ENCODE measurements around the gene AAGAB.
A peak's percentile ranks its signal among the peaks of the same experiment; 100 is the strongest.
"Not testable (repeated sequence)": the region's sequence is repeated elsewhere in the genome, so short reads cannot be mapped to it uniquely, and the experiment has no call there.

Gene AAGAB

DNA sequence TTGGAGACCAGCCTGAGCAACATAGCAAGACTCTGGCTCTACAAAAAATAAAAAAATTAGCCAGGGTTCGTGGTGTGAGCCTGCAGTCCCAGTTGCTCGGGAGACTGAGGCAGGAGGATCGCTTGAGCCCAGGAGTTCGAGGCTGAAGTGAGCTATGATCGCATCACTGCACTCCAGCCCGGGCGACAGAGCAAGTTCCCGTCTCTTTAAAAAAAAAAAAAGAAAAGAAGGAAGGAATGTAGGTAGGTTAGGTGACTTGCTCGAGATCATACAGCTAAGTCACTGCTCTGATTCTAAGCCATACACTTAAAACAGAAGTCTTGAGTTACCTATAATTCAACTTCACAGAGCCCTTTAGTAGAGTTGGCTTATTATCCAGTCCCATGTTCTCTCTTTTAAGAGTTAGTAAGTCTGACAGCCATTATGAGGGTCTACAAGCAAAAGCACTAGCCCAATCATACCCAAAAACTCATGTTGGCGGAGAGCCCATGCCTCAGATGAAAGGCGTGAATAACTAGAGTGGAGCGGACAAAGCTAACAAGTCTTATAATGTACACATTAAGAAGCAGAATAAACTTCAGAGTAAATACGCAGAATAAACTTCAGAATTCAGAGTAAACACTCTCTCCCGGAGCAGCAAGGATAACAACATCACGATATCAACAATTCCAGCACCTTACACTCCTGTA, 768 bp downstream of the AAGAB start:
- peak; percentile 43 for DNase-seq (ENCODE audit: low read depth)

DNA sequence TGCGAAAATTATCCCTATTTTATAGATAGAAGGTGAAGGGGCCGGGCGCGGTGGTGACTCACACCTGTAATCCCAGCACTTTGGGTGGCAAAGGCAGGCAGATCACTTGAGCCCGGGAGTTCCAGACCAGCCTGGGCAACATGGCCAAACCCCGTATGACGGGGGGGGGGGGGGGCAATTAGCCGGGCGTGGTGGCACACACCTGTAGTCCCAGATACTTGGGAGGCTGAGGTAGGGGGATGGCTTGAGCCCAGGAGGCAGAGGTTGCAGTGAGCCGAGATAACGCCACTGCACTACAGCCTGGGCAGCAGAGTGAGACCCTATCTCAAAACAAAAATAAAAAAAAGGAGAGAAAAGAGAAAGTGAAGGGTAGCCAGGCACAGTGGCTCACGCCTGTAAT, 1.4 kb downstream of the AAGAB start:
- no peak for DNase-seq (ENCODE audit: low read depth)

DNA sequence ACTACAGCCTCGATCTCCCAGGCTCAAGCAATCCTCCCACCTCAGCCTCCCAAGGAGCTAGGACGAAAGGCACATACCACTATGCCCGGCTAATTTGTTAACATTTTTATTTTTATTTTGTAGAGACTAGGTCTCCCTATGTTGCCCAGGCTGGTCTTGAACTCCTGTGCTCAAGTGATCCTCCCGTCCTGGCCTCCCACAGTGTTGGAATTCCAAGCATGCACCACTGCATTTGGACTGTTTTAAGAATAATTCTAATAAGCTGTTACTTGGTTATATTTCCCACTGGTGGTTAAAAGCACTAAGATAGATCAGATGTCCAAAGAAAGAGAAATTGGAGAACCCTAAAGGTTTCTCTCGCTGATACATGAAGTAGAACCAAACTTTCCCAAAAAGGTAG, 3.1 kb downstream of the AAGAB start:
- no peak for DNase-seq (ENCODE audit: low read depth)

DNA sequence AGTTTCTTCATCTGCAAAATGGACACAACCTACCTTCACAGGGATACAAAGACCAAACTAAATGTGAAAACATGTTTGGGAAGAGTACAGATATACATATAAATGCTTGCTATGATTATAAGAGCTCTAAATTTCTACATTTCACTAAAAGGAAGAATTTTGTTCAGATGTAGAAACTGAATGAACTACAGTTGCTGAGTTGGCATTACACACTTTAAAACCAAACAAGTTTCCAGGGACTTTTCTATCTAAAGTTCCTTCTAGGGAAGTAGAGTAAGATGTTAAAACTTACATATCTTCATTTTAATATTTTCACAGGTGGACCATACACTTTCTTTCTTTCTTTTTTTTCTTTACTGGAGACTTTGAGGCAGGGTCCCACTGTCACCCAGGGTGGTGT, 4.6 kb downstream of the AAGAB start:
- no peak for DNase-seq (ENCODE audit: low read depth)

DNA sequence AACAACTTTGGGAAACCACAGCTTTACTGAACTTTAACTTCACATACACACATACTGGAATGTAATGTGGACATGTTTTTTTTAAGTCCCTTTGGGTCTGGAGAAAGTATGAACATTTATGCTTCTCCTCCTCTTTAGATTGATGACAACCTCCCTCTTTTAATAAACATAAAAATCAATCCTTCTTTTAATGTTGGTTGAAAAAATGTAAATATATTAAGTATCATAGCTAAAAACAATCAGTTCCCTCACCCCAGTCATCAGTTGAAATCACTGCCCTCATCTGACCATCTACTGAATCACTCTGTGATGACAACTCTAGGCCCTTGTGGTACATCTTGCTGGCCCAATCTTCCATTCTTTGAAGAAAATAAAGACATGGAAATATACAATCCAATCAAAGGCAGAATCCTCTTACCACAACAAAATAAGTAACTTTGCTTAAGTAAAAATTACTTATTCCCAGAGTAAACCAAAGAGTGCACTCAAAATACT, 6.4 kb downstream of the AAGAB start:
- DNase-seq (ENCODE audit: low read depth), result no peak

DNA sequence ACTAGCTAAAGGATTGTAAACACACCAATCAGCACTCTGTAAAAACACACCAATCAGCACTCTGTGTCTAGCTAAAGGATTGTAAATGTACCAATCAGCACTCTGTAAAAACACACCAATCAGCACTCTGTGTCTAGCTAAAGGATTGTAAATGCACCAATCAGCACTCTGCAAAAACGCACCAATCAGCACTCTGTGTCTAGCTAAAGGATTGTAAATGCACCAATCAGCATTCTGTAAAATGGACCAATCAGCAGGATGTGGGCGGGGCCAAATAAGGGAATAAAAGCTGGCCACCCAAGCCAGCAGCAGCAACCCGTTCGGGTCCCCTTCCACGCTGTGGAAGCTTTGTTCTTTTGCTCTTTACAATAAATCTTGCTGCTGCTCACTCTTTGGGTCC, 7.9 kb downstream of the AAGAB start:
- not testable (repeated sequence) for DNase-seq (ENCODE audit: low read depth)

DNA sequence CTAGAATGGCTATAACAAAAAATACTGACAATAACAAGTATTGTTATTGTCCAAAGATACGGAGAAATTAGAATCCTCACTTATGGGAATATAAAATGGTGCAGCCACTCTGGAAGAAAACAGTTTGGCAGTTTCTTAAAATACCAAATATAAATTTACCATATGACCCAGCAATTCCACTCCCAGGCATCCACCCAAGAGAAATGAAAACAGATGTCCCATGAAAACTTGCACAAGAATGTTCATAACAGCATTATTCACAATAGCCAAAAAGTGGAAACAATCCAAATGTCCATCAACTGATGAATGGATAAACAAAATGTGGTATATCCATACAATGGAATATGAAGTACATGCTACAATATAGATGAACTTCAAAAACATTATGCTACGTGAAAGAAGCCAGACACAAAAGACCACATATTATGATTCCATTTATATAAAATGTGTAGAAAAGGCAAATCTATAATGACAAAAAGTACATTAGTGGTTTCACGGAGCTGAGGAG, 9.4 kb downstream of the AAGAB start:
- no peak for DNase-seq (ENCODE audit: low read depth)

DNA sequence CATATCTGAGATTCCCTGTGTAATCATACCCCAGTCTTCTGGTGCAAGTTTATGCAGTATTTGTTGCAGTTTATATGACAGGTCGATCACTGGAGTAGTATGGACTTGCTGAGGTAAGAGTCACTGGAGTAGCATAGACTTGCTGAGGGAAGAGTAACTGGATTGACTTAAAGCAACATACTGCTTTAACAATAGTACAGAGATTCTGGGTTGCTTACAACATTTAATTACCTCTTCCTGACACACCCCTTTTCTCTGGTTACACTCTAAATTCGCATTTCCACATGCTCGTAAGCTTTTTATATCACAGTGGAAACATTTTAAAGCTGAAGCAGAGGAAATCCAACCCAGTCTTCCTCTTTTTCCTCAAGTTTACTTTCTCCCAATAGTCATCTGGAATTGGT, 11.8 kb downstream of the AAGAB start:
- DNase-seq (ENCODE audit: low read depth), result no peak

DNA sequence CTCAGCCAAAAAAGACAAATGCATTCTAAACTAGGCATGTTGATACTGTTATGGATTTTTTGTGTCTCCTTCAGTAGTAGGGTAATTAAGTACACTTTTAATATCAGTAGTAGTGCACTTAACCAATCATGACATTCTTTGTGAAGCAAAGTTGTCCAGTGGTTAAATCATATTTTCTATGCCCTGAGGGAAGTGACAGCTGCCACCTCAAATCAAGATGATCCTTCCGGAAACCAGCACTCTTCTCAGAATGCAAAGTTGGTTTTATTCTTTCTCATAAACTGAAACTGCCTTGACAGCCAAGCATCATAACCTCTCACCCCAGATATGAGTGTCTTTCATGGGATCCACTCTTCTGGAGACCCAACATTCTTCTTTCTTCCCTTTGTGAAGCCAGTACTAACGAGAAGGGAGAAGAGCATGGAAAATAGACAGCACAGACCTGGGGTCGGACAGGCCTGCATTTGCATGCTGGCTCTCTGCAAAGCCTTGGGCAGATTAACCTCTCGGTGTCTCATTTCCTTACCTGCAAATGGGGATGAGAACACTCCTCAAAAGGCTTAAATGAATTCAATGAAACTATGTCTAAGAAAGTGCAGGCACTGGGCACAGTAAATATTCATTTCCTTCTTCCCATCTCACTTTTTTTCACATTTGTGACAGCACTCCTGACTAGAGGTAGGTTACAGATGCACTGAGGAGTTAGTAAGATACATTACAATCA, 13.2 kb downstream of the AAGAB start:
- no peak for DNase-seq (ENCODE audit: low read depth)

DNA sequence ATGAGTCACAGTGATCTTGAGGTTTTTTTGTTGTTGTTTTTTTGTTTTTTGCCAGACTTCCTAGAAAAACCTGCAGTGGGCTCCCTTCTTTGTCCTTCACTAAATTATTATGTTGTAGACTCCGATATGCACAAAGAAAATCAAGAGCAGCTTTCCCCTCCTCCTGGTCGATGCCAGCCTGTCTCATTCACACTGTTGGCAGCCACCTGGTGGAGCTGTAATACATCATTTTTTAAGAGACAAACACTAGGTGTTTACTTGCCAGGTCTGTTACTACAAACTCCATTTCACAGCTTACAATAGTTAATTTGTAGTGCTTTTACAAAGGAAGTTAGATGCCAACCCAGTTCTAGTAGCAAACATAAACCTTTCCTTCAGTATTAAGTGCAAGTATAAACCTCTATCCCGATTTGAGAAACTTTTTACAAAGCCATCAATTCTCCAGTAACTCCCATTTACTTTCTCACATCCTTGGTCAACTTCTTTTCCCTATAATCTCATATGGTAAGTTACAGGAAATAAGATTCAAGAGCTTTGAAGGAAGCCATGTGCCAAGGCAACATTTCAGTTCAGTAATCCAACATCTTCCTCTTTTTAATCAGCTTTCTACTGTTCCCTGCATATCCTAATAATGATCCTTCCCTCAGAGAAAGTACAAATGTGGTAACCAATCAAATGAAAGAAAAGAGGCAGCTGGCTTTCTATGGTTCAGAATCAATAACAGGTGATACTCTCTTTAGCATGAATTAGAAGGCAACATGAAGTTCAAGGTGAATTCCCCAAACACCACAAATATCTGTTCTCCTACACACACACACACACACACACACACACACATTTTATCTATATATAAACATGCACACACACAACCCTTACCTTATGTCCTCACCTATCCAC, 14.0 kb downstream of the AAGAB start:
- DNase-seq (ENCODE audit: low read depth), result peak; percentile 29

DNA sequence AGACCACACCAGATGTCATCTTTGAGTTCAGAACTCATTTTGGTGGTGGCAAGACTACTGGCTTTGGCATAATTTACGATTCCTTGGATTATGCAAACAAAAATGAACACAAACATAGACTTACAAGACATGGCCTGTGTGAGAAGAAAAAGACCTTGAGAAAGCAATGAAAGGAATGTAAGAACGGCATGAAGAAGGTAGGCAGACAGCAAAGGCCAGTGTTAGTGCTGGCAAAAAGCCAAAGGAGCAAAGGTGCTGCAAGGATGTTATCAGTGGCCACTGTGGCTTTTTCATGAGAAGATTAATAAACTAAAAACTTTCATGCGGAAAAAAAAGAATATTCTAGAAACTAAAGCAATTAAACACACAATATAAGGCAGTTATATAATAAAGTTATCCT, 21.9 kb downstream of the AAGAB start:
- DNase-seq (ENCODE audit: low read depth), result no peak

DNA sequence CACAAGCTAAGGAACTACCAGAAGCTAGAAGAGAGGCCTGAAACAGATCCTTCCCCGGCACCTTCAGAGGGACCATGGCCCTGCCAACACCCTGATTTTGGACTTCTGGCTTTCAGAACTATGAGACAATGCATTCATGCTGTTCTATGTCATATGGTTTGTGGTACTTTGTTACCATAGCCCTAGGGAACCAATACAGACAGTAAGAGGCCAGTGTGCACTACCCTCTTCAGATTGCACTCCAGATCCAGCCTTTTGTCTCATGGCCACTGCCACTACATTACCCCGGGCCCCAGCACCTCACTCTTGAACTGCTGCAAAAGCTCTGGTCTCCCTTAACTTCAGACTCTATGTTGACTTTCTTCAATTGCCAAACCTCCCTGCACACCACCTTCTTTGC, 24.0 kb downstream of the AAGAB start:
- no peak for DNase-seq (ENCODE audit: low read depth)

DNA sequence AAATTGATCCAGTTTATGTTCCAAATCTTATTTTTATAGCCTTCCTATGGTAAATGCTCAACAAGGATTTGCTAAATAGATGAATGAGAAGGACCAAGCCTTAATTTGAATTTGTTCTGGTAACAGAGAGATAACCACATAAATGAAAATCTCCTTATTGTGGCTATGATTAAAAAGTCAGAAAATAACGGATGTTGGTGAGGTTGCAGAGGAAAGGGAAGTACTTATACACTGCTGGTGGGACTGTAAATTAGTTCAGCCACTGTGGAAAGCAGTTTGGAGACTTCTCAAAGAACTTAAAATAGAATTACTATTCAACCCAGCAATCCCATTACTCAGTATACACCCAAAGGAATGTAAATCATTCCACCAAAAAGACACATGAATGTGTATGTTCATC, 26.2 kb downstream of the AAGAB start:
- DNase-seq (ENCODE audit: low read depth), result no peak

DNA sequence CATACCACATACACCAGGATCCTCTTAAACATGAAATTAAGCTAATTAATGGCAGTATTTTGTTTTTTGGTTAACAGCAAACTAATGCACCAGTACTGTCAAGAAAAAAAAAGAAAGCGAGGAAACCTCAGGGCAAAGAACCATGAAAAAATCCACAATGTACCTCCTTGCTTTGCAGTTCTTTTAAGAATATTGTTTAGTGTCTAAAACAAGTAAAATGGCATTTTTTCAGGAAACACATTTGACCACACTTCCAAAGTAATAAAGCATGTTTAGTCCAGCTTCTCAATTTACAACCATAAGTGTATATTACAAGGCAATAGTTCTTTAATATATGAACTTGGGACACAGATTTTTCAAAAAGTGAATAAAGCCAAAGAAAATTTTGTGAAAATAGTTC, 26.6 kb downstream of the AAGAB start:
- DNase-seq (ENCODE audit: low read depth), result no peak

DNA sequence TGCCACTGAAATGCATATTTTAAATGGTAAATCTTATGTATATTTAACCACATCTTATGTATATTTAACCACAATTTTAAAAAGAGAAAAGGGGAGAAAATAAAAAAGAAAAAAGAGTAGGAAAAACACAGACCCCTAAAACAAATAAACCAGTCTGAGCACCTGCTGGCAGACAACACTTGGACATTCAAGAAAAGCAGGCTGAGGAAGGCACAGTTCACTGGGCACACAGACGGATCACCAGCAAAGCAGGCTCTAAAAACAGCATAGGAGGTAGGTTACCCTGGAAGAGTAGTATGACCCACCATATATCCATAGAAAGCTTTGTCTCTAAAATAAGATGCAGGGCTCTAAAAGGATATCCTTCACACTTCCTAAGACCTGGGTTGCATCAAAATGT, 27.0 kb downstream of the AAGAB start:
- no peak for DNase-seq (ENCODE audit: low read depth)

DNA sequence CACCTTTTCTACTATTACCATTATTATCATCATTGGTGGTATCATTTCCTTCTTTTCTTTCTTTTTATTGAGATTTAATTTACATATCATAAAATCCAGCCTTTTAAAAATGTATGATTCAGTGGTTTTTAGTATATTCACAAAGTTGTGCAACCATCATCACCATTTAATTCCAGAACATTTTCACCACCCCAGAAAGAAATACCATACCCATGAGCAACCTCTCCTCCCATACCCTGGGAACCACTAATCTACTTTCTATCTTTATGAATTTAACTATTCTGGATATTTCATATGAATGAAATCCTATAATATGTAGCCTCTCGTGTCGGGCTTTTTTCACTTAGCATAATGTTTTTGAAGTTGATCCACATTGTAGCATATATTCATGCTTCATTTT, 29.1 kb downstream of the AAGAB start:
- peak; percentile 65 for DNase-seq (ENCODE audit: low read depth)

DNA sequence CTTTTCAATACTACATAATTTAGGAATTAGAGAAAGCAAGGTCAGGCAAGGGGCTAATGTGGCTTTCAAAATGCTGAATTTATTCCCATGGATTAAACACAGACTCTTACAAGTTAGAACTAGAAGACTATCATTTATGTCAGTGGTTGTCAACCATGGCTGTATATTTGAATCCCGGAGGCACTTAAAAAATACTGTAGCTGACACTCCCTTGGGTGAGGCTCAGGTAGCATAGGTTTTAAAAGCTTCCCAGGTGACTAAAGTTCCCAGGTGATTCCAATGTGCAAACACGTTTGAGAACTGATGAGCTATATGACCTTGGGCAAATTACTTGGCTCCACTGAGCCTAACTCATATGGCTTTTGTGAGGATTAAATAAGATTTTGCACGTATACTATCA, 29.6 kb downstream of the AAGAB start:
- no peak for DNase-seq (ENCODE audit: low read depth)

DNA sequence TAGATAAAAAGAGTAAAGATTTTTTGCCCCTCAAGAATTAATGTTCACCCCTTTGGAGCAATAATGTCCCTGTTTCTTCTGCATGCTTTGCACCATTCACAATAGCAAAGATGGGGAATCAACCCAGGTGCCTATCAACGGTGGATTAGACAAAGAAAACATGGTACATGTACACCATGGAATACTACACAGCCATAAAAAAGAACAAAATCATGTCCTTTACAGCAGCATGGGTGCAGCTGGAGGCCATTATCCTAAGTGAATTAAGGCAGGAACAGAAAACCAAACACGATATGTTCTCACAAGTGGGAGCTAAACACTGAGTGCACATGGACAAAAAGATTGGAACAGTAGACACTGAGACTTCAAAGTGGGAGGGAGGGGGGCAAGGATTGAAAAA, 35.2 kb downstream of the AAGAB start:
- DNase-seq (ENCODE audit: low read depth), result no peak

DNA sequence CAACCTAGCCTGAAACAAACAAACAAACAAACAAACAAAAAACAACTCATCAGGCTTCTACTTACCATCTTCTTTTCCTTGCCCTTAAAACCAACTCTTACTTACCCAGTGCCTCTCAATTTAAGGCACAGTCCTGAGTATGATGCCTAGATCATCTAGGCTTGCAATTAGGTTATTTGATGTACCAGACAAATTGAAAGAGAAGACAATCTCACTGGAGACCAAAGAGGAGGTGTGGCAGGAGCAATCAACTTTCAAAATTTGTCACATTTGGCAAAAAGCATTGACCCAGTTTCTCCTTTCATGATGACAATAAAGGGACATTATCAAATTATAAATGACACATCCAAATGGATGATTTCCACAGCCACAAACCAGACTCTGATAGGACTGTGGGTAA, 36.0 kb downstream of the AAGAB start:
- DNase-seq (ENCODE audit: low read depth), result no peak

DNA sequence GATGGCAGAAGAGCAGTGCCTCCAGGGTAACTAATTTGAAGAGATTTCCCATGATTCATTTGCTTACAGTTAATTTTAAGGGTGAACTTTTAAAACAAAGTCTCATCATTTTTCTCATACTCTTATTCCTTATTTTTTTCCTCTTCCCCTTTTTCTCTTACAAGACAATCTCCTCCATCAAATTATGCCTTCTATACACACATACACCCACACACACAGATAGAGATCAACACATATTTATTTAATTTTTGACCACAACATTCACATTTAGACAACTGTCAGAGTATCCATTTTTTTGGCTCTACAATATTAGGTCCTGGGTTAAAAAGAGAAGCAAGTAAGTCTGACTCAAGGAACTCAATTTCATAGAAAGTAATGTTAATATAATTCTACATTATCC, 37.6 kb downstream of the AAGAB start:
- DNase-seq (ENCODE audit: low read depth), result no peak

DNA sequence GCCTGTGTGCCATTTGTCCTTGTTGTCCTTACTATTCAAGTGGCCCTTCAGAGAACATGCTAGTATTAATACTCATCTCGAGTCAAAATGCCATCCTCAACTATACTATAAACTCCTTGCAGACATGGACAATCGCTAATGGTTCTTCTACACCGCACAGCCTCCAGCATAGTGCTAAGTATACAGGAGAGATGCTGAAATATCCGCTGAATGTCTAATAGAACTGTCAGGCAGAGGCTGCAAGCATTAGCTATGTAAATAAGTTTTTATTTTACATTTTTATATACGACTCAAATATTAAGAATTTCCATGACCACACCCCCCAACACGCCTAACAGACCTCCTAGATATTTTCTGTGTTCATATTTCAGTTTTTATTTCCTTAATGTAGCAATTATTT, 39.4 kb downstream of the AAGAB start:
- no peak for DNase-seq (ENCODE audit: low read depth)

DNA sequence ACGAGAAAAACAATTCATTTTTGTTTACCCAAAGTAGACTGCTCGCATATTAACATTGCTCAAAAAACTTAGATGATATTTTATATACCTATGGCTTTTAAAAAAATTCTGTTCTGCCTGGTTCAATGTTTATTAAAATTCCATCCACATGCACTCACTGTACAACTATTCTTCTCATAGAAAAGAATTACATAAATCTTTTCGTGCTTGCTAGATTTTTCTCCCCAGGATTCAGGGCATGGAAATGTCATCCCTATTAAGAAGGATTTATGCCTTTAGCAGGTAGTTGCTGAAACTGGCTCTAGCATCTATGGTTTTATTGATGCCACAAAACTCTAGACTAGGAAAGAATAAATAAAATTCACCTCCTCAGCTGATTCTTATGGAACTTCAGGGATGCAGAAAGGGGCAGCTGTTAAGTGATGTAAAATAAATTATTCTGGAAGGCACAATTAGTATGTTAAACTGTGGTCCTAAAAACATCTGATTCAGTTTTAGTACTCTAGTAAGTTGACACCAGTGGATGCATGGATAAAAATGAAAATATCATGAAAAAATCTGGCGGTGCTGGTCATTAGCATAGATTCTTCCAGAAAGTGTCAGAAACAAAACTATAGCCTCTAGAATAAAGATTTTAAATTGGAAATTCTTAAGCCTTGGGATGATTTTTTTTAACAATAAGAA, 41.6 kb downstream of the AAGAB start:
- no peak for DNase-seq (ENCODE audit: low read depth)

Data from ELR (cell line).